ENCODE results near the gene HOXD9. TPM values are rescaled to one million over a fixed set of nuclear protein-coding genes. Genes with fewer than 3 reads are reported as not detected.

HOXD9 gene
- total RNA-seq, 1 experiment from 2014 or later, result not detected

DNA sequence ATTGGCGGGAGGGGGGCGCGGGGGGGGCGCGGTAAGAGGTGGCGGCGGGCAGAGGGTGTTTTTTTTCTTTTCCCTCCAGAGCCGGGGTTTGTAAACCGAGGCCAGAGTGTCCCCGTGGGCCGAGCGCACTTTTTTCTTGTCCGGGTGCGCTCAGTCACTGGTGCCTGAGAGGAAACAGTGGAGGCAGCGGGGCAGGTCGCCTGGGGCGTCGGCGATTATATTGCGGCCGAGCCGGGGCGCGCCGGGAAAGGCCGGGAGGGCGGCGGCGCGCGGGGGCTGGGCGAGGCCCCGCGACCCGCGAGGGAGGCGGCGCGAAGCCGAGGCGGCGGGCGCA, 7.3 kb downstream of the HOXD9 start:
- peak overlapping the region; percentile 66 for H3K4me3 Mint-ChIP-seq (ENCODE audit: unreplicated experiment)
- DNase-seq, result no peak
- intact Hi-C loops (cut with micrococcal nuclease; ENCODE audit: unreplicated experiment), result loop anchor here (10.0 kb wide), 2 partner anchors 255 to 685 kb away; no protein-coding TSS in a partner anchor

DNA sequence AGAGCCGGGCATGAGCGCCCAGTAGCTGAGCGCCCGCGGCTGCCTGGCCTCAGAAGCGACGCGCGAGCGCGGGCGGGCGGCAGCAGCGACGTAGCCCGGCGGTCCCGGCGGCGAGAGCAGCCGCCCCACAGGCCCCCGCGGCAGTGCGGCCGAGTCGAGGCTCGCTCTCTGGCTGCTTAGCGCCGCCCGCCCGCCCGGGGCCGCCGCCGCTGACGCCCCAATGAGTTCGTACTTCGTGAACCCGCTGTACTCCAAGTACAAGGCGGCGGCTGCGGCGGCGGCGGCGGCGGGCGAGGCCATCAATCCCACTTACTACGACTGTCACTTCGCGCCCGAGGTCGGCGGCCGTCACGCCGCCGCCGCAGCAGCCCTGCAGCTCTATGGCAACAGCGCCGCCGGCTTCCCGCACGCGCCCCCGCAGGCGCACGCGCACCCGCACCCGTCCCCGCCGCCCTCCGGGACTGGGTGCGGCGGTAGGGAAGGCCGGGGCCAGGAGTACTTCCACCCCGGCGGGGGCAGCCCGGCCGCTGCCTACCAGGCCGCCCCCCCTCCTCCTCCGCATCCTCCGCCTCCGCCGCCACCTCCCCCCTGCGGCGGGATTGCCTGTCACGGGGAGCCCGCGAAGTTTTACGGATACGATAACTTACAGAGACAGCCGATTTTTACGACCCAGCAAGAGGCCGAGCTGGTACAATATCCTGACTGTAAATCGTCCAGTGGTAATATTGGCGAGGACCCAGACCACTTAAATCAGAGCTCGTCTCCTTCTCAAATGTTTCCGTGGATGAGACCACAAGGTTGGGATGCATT, 7.8 kb downstream of the HOXD9 start:
- CTCF ChIA-PET, result interaction anchor here (1.1 kb wide), 1 partner anchor 424 kb away, joined by 4 read pairs; no protein-coding TSS in a partner anchor
- TF ChIP-seq, protein P1, sequence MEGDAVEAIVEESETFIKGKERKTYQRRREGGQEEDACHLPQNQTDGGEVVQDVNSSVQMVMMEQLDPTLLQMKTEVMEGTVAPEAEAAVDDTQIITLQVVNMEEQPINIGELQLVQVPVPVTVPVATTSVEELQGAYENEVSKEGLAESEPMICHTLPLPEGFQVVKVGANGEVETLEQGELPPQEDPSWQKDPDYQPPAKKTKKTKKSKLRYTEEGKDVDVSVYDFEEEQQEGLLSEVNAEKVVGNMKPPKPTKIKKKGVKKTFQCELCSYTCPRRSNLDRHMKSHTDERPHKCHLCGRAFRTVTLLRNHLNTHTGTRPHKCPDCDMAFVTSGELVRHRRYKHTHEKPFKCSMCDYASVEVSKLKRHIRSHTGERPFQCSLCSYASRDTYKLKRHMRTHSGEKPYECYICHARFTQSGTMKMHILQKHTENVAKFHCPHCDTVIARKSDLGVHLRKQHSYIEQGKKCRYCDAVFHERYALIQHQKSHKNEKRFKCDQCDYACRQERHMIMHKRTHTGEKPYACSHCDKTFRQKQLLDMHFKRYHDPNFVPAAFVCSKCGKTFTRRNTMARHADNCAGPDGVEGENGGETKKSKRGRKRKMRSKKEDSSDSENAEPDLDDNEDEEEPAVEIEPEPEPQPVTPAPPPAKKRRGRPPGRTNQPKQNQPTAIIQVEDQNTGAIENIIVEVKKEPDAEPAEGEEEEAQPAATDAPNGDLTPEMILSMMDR (IDR thresholded peaks at IDR 0.05; ENCODE audit: insufficient read depth in 1 of 2, low read depth in 1 of 2, low read length in 1 of 2, severe bottlenecking in 1 of 2, unreplicated experiment in 1 of 2), result no peak
- Histone ChIP-seq H3K4me1 (peaks cover 25% of the 10 kb centered on the region), H3K27me3 (replicated peaks; ENCODE audit: control insufficient read depth, insufficient read depth, low read length) (peaks cover 17% of the 10 kb centered on the region), H3K36me3 (ENCODE audit: control insufficient read depth, insufficient read depth, low read length) (no peaks in the 10 kb centered on the region), H3K9me3 (no peaks in the 10 kb centered on the region), H3K4me3 (ENCODE audit: low read depth, low read length) (peak overlapping the region; percentile 32)
- peak overlapping the region; percentile 66 for H3K4me3 Mint-ChIP-seq (ENCODE audit: unreplicated experiment)
- H3K9me3 Mint-ChIP-seq (ENCODE audit: unreplicated experiment), result no peaks in the 10 kb centered on the region
- POLR2A ChIA-PET, result interaction anchor here (0.6 kb wide), 1 partner anchor 445 kb away, joined by 4 read pairs; no protein-coding TSS in a partner anchor
- no peak overlapping the region for H3K27ac Mint-ChIP-seq (ENCODE audit: unreplicated experiment)
- H3K27me3 Mint-ChIP-seq (ENCODE audit: insufficient read depth, unreplicated experiment), result peaks cover 66% of the 10 kb centered on the region
- DNase-seq, result peak in 1 of 2 experiments; percentile 42
- H3K36me3 Mint-ChIP-seq (ENCODE audit: insufficient read depth, unreplicated experiment), result no peaks in the 10 kb centered on the region
- no TSS peak for BruUV-seq (replicated peaks)
- intact Hi-C loops (cut with micrococcal nuclease; ENCODE audit: unreplicated experiment), result no loop called here
- peaks cover 29% of the 10 kb centered on the region for H3K4me1 Mint-ChIP-seq (ENCODE audit: low read depth, unreplicated experiment)

More for the DNA sequence above, 7.3 kb downstream of the HOXD9 start:
- BruUV-seq (replicated peaks), result no TSS peak
- no peaks in the 10 kb centered on the region for H3K9me3 ChIP-seq
- TF ChIP-seq, protein P1 (IDR thresholded peaks at IDR 0.05; ENCODE audit: insufficient read depth in 1 of 2, low read depth in 1 of 2, low read length in 1 of 2, severe bottlenecking in 1 of 2, unreplicated experiment in 1 of 2), result no peak
- Mint-ChIP-seq H3K9me3 (ENCODE audit: unreplicated experiment) (no peaks in the 10 kb centered on the region), H3K27me3 (ENCODE audit: insufficient read depth, unreplicated experiment) (peaks cover 64% of the 10 kb centered on the region), H3K27ac (ENCODE audit: unreplicated experiment) (no peak overlapping the region), H3K4me1 (ENCODE audit: low read depth, unreplicated experiment) (peaks cover 29% of the 10 kb centered on the region), H3K36me3 (ENCODE audit: insufficient read depth, unreplicated experiment) (no peaks in the 10 kb centered on the region)
- no peaks in the 10 kb centered on the region for H3K36me3 ChIP-seq (ENCODE audit: control insufficient read depth, insufficient read depth, low read length)
- peaks cover 25% of the 10 kb centered on the region for H3K4me1 ChIP-seq
- POLR2A ChIA-PET, result no interaction called here
- H3K27me3 ChIP-seq (replicated peaks; ENCODE audit: control insufficient read depth, insufficient read depth, low read length), result peaks cover 17% of the 10 kb centered on the region
- CTCF ChIA-PET, result no interaction called here
- H3K4me3 ChIP-seq (ENCODE audit: low read depth, low read length), result peak overlapping the region; percentile 32

GRCh38 chr2:176130957-176131847, 8.7 kb downstream of the HOXD9 start:
- H3K27ac Mint-ChIP-seq (ENCODE audit: unreplicated experiment), result no peak overlapping the region
- H3K4me1 Mint-ChIP-seq (ENCODE audit: low read depth, unreplicated experiment), result peaks cover 34% of the 10 kb centered on the region
- intact Hi-C loops (cut with micrococcal nuclease; ENCODE audit: unreplicated experiment), result no loop called here
- H3K36me3 ChIP-seq (ENCODE audit: control insufficient read depth, insufficient read depth, low read length), result no peaks in the 10 kb centered on the region
- H3K9me3 Mint-ChIP-seq (ENCODE audit: unreplicated experiment), result no peaks in the 10 kb centered on the region
- no peak overlapping the region for H3K4me3 ChIP-seq (ENCODE audit: low read depth, low read length)
- H3K4me3 Mint-ChIP-seq (ENCODE audit: unreplicated experiment), result peak overlapping the region; percentile 66
- no peak for DNase-seq
- POLR2A ChIA-PET, result interaction anchor here (0.6 kb wide), 1 partner anchor 444 kb away, joined by 4 read pairs; no protein-coding TSS in a partner anchor
- H3K36me3 Mint-ChIP-seq (ENCODE audit: insufficient read depth, unreplicated experiment), result no peaks in the 10 kb centered on the region
- TF ChIP-seq, protein P1 (IDR thresholded peaks at IDR 0.05; ENCODE audit: insufficient read depth in 1 of 2, low read depth in 1 of 2, low read length in 1 of 2, severe bottlenecking in 1 of 2, unreplicated experiment in 1 of 2), result no peak
- peaks cover 30% of the 10 kb centered on the region for H3K4me1 ChIP-seq
- H3K27me3 ChIP-seq (replicated peaks; ENCODE audit: control insufficient read depth, insufficient read depth, low read length), result peaks cover 17% of the 10 kb centered on the region
- no peaks in the 10 kb centered on the region for H3K9me3 ChIP-seq
- BruUV-seq (replicated peaks), result no TSS peak
- CTCF ChIA-PET, result interaction anchor here (1.1 to 1.3 kb wide), 2 partner anchors 324 to 423 kb away, joined by 3 to 4 read pairs; no protein-coding TSS in a partner anchor
- H3K27me3 Mint-ChIP-seq (ENCODE audit: insufficient read depth, unreplicated experiment), result peaks cover 62% of the 10 kb centered on the region

Data from Caco-2 (cell line).